Mesothelial cell of epicardium (in vitro differentiated cells): ENCODE results near the gene IDS. TPM values are rescaled to one million over a fixed set of nuclear protein-coding genes. Genes with fewer than 3 reads are reported as not detected.
"Not testable (repeated sequence)": the region's sequence is repeated elsewhere in the genome, so short reads cannot be mapped to it uniquely, and the experiment has no call there.

Source experiments
- DNase-seq, 2 experiments: peaks; one replicate each; pipeline ENCODE4 v3.0.0; 2021; ENCODE audit warnings: low spot score in 2 of 2; ENCODE audit not compliant: unreplicated experiment in 2 of 2
- H3K27ac Mint-ChIP-seq: 2 replicates; pipeline ENCODE4 v1.8.0; 2021; ENCODE audit warnings: mixed read lengths
- H3K27me3 Mint-ChIP-seq: 2 replicates; pipeline ENCODE4 v1.8.0; 2021; ENCODE audit warnings: low read depth, mixed read lengths
- H3K36me3 Mint-ChIP-seq: 2 replicates; pipeline ENCODE4 v1.8.0; 2021; ENCODE audit warnings: mixed read lengths
- H3K4me1 Mint-ChIP-seq: 2 replicates; pipeline ENCODE4 v1.8.0; 2021; ENCODE audit warnings: mixed read lengths
- H3K4me3 Mint-ChIP-seq: 2 replicates; pipeline ENCODE4 v1.8.0; 2021; ENCODE audit warnings: mild to moderate bottlenecking, moderate library complexity, mixed read lengths
- H3K9me3 Mint-ChIP-seq: 2 replicates; pipeline ENCODE4 v1.8.0; 2021; ENCODE audit warnings: mixed read lengths
- total RNA-seq: library from RNA; stranded (reverse); gene quantifications from 3 replicates; pipeline ENCODE4 v1.2.1, GENCODE V29; 2021
- TF ChIP-seq, protein P1 (sequence below): fragments of 200-600 bp; sonication (generic); IDR thresholded peaks from one replicate; pipeline ENCODE4 v1.5.0; 2021; ENCODE audit warnings: antibody characterized with exemption; ENCODE audit not compliant: unreplicated experiment

The IDS gene
- total RNA-seq, 1 donor from 2014 or later, result 43.3 TPM

DNA sequence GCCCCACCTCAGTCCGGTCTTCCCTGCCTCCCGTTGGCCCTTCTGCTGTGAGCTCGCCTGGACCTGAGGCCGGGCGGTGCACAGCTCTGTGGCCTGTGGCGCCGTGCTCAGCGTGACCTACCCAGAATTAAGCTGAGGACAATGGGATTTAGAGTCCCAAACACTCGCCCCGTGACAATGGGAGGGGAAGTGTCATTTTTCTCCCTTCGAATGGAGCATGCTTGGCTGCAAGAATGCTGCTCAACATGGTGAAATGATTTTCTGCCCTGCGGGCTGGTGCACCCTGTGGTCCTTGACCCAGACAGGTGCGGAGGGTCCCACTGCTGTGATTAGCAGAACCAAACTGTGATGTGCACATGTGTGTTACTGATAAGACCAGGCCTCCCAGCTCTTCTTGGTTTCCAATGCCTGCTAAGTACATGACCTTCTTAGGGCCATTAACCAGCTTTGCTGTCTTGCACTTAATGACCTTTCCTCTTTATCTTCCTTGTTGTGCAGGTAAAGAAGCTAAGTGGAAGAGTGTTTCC lies 36.5 kb upstream of the IDS start:
- no peak for DNase-seq
- Mint-ChIP-seq H3K27ac (peak overlapping the region; percentile 99), H3K27me3 (no peaks in the 10 kb centered on the region), H3K9me3 (no peaks in the 10 kb centered on the region), H3K4me3 (peak overlapping the region; percentile 78), H3K4me1 (peaks cover 8% of the 10 kb centered on the region), H3K36me3 (no peaks in the 10 kb centered on the region)
- TF ChIP-seq, protein P1, sequence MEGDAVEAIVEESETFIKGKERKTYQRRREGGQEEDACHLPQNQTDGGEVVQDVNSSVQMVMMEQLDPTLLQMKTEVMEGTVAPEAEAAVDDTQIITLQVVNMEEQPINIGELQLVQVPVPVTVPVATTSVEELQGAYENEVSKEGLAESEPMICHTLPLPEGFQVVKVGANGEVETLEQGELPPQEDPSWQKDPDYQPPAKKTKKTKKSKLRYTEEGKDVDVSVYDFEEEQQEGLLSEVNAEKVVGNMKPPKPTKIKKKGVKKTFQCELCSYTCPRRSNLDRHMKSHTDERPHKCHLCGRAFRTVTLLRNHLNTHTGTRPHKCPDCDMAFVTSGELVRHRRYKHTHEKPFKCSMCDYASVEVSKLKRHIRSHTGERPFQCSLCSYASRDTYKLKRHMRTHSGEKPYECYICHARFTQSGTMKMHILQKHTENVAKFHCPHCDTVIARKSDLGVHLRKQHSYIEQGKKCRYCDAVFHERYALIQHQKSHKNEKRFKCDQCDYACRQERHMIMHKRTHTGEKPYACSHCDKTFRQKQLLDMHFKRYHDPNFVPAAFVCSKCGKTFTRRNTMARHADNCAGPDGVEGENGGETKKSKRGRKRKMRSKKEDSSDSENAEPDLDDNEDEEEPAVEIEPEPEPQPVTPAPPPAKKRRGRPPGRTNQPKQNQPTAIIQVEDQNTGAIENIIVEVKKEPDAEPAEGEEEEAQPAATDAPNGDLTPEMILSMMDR, result no peak

DNA sequence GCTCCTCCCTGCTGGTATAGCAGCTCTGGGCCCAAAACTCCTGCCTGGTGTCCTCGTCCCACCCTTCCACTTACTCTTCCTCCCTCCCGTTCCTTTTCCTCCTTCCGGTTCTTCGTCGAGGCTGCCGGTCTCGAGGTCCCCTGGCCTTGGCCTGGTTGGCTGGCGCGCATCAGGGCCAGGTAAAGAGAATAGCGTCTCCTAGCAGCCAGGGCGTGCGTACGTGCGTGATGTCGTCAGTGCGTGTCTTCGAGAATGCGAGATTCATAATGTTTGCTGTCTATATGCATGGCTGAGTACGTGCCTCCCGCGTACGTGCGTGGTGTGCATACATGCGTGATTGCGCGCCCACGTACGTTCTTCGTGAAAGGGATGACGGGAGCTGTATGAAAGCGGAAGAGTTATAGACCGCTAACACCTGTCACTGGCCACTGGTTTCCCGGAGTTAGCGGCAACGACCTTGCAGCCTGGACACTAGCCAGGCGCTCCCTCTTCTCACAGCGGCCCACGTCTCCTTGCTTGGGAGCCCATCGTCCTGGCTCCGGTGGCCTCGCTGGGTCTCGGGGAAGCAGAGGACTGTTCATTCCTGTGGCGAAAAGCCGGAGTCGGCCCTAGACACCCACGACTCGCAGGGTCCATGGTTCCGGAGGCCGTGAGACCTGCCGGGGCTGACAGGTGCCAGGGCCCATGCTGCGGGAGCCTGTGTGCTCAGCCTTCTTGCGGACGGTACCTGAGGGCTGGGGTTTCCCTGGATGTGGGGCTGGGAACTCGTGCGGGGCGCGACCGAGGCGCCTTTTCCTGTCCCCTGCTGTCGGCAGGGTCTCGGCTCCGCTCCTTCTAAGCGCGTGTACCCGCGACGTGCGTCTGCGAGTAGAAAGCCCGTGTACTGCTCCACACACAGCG lies 35.8 kb upstream of the IDS start, which contains the start of gene EOLA1:
TSS of gene EOLA1 (plus strand) at position 392 of the 900 bp plus-strand sequence. CDS start 4,619 bp downstream, outside the sequence.
- Mint-ChIP-seq H3K27me3 (no peaks in the 10 kb centered on the region), H3K36me3 (no peaks in the 10 kb centered on the region), H3K4me1 (peaks cover 8% of the 10 kb centered on the region), H3K9me3 (peaks cover 3% of the 10 kb centered on the region), H3K27ac (peak within 1 kb of the TSS; percentile 99), H3K4me3 (peak within 1 kb of the TSS; percentile 80)
- TF ChIP-seq, protein P1, result no peak
- peak in 1 of 2 experiments; percentile 41 for DNase-seq

DNA sequence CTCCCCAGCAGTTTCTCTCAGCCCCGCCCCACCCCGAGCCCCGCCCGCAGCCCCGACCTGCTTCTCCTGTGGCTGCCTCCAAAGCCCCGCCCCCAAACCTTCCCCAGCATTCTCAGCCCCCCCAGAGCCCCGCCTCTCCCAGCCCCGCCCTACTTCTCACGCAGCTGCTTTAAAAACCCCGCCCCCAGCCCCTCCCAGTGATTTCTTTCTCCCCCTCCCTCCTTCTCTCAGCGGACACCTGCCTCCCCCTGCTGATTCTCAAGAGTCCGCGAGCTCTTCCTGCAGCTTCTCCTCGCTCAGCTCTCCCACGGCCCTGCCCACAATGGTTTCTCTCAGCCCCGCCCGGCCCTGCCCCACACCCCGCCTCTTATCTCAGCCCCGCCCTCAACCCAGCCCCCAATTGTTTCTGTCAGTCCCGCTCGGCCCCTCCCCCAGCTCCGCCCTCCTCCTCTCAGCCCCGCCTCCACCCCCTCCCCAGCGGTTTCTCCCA lies 35.1 kb upstream of the IDS start:
- Mint-ChIP-seq H3K4me3 (peak overlapping the region; percentile 78), H3K27me3 (no peaks in the 10 kb centered on the region), H3K4me1 (peaks cover 8% of the 10 kb centered on the region), H3K9me3 (peaks cover 3% of the 10 kb centered on the region), H3K36me3 (no peaks in the 10 kb centered on the region), H3K27ac (peak overlapping the region; percentile 99)
- TF ChIP-seq, protein P1, result no peak
- peak; percentile 83 to 90 for DNase-seq

DNA sequence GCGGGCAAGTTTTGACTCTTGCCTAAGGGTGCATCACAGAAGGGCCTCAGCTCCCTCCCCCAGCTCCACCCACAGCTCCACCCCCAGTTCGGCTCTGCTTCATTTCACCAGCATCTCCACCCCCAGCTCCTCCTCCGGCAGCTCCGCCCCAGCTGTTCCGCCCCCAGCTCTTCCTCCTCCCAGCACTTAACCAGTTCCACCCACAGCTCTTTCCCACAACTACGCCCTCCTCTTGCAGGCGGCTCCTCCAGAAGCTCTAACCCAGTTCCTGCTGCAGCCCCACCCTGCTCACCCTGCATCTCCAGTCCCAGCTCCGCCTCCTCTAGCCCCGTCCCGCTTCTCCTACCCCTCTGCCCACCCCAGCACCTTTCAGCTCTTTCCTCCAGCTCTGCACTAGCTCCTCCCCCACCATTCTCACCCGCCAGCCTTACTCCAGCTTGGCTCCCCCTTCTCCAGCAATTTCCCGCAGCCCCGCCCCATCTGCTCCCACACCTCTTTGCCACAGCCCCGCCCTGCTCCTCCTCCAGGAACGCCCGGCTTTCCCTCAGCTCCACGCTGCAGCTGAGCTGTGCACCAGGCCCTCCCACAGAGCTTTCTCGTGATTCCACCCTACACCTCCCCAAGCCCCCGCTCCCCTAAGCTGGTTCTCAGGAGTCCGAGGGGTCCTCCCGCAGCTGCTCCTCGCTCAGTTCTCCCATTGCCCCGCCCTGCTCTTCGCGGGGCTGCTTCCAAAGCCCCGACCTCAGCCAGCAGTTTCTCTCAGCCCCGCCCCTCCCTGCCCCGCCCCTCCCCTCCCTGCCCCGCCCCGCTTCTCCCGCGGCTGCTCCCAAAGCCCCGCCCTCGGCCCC lies 34.4 kb upstream of the IDS start:
- H3K4me3 Mint-ChIP-seq, result peak overlapping the region; percentile 80
- H3K36me3 Mint-ChIP-seq, result no peaks in the 10 kb centered on the region
- DNase-seq, result peak; percentile 71 to 84
- peaks cover 3% of the 10 kb centered on the region for H3K9me3 Mint-ChIP-seq
- TF ChIP-seq, protein P1, result no peak
- peaks cover 8% of the 10 kb centered on the region for H3K4me1 Mint-ChIP-seq
- peak overlapping the region; percentile 93 for H3K27ac Mint-ChIP-seq
- no peaks in the 10 kb centered on the region for H3K27me3 Mint-ChIP-seq

DNA sequence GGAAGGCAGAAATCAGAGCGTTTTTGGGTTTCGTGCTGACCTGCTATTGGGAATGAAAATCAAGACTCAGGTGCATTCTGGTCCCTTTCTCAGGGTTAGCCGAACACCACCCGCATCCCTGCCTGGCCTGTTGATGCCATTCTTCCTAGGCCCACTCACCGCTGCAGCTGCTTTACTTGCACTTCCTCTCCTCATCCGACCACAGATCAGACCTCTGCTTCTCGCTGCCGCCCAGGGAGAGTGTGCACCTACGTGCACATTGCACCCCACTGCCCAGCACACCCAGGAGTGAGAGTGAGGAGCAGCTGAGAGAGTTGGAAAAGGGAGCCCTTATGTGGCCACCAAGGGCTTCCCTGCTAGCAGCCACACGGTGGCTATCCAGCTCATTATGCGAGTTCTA lies 32.4 kb upstream of the IDS start:
- H3K9me3 Mint-ChIP-seq, result not testable (repeated sequence)

DNA sequence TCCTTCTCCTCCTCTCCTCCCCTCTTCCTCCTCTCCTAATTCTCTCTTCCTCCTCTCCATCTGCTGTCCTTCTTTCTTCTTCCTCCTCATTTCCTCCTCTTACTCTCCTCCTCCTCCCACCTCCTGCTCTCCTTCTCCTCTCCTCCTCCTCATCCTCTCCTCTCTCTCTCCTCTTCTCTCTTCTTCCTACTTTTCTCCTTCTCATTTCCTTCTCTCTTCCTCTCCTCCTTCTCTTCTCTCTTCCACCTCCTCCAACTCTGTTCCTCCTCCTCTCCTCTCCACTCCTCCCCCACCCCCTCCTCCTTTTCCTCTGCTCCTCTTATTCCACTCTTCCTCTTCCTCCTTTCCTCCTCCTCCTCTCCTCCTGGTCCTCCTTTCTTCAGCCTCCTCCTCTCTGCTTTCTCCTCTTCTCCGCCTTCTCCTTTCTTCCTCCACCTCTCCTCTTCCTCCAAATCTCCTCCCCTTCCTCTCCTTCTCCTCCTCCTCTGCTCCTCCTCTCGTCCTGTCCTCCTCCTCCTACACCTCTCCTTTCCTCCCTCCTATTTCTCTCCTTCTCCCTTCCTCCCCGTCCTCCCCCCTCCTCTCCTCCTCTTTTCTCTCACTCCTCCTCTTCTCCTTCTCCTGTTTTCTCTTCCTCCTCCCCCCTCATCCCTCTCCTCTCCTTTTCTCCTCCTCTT lies 30.0 kb upstream of the IDS start:
- not testable (repeated sequence) for H3K4me1 Mint-ChIP-seq, H3K9me3 Mint-ChIP-seq, H3K27me3 Mint-ChIP-seq, H3K4me3 Mint-ChIP-seq, DNase-seq, H3K36me3 Mint-ChIP-seq, H3K27ac Mint-ChIP-seq

More for the DNA sequence above, 32.4 kb upstream of the IDS start:
- not testable (repeated sequence) for H3K36me3 Mint-ChIP-seq, H3K4me1 Mint-ChIP-seq, H3K27ac Mint-ChIP-seq, H3K27me3 Mint-ChIP-seq, DNase-seq, H3K4me3 Mint-ChIP-seq

DNA sequence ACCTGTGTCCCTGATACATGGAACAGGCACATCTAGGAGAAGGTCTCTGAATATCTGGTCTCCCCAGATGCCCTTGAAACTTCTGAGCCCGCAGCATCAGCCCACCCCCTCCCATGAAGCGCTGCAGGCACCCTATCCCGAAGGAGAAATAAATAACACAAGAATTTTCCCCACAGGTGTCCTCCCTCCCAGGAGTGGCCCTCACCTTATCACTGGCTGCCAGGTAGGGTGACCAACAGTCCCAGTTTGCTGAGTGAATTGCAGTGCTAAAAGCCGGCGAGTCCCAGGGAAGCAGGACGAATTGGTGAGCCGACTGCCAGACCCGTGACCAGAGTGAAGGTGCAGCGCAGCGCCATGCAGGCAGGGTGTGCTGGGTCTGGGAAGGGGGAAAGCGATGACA lies 28.9 kb upstream of the IDS start:
- H3K4me3 Mint-ChIP-seq, H3K9me3 Mint-ChIP-seq, H3K27ac Mint-ChIP-seq, H3K27me3 Mint-ChIP-seq, DNase-seq, H3K4me1 Mint-ChIP-seq: not testable (repeated sequence)
- peaks cover 10% of the 10 kb centered on the region for H3K36me3 Mint-ChIP-seq

DNA sequence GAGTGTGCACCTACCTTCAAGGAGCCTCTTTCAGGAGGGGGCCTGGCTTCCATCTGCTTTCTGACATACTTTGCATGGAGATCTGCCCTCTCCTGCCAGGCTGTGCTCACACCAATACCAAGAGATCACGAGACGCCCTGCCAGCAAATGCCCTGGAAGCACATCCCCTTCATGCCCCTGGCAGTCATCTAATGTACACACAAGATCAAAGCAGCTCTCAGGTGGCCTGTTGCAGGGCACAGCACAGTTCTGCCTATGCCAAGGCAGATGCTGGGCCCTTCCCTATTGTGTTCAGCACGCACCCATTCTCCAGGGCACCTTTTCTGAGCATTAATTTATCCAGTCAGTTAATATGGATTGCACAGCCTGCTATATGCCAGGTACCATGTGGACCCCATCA lies 27.8 kb upstream of the IDS start:
- H3K27me3 Mint-ChIP-seq, H3K27ac Mint-ChIP-seq, H3K4me3 Mint-ChIP-seq, DNase-seq, H3K4me1 Mint-ChIP-seq, H3K9me3 Mint-ChIP-seq: not testable (repeated sequence)
- H3K36me3 Mint-ChIP-seq, result peaks cover 10% of the 10 kb centered on the region
